K562 (cell line): ENCODE measurements around the gene CTTNBP2NL. TPM values are rescaled to one million over a fixed set of nuclear protein-coding genes. Genes with fewer than 3 reads are reported as not detected.
"Not testable (repeated sequence)": the region's sequence is repeated elsewhere in the genome, so short reads cannot be mapped to it uniquely, and the experiment has no call there.

Experiments
- ATAC-seq: fragments of 200-7000 bp; cut with Tn5 transposase; 3 replicates; pipeline ENCODE4 v1.9.1; 2020; ENCODE audit warnings: moderate library complexity
- BruUV-seq: library from RNA; stranded (reverse); fragments of 400-500 nt; replicated peaks from 2 replicates; lab custom pipeline; 2021; lab: Mats Ljungman, UMichigan
- CTCF ChIA-PET: fragments of 300-600 bp; formaldehyde crosslinking; extraction: SDS; loops from one replicate; lab custom pipeline; 2021; ENCODE audit warnings: low intra/inter-chr PET ratio; lab: Yijun Ruan, JAX
- POLR2A ChIA-PET: fragments of 300-600, 350-650 bp; sonication (Branson Sonifier 250); formaldehyde crosslinking; extraction: SDS; loops from one replicate; lab custom pipeline; 2021; ENCODE audit warnings: antibody characterized with exemption, inconsistent platforms; lab: Yijun Ruan, JAX
- DNase-seq, 4 experiments: peaks; one replicate each; pipeline versions ENCODE4 v3.0.0 to v3.0.0-alpha.2; 2011 to 2018; ENCODE audit warnings: low spot score in 3 of 4, mixed read lengths in 3 of 4; ENCODE audit errors: extremely low read depth in 1 of 4
- FAIRE-seq: peaks from 2 replicates; lab custom pipeline; 2011; peaks lifted over from hg19 to GRCh38; lab: Jason Lieb, UNC
- H2AFZ ChIP-seq: 2 replicates; pipeline ENCODE4 v1.6.0; 2011; ENCODE audit warnings: low read depth, low read length, control low read depth, inconsistent platforms
- H3K27ac ChIP-seq: fragments of 200-600 bp; 3 replicates; pipeline ENCODE4 v1.8.0; 2011; ENCODE audit warnings: low read depth, mild to moderate bottlenecking, control low read depth, inconsistent platforms, low read length, moderate library complexity, mixed read lengths; ENCODE audit errors: extremely low read depth
- H3K27me3 ChIP-seq, 2 experiments: fragments of 300-600 bp in 1 of 2; 2 replicates in 1 of 2; 3 replicates in 1 of 2; pipeline versions ENCODE4 v1.6.0 to v1.8.0; 2011; ENCODE audit warnings: inconsistent platforms in 2 of 2, low read length in 2 of 2, mild to moderate bottlenecking in 1 of 2, mixed read lengths in 1 of 2, moderate library complexity in 1 of 2; ENCODE audit not compliant: control insufficient read depth in 2 of 2, insufficient read depth in 2 of 2
- H3K36me3 ChIP-seq: fragments of 300-600 bp; 3 replicates; pipeline ENCODE4 v1.8.0; 2011; ENCODE audit warnings: mild to moderate bottlenecking, low read length, inconsistent platforms; ENCODE audit not compliant: control insufficient read depth, insufficient read depth
- H3K4me1 ChIP-seq, 2 experiments: fragments of 200-600 bp in 1 of 2; replicated peaks in 1 of 2; 2 replicates in 1 of 2; 3 replicates in 1 of 2; pipeline versions ENCODE4 v1.5.1 to v1.8.0; 2011; ENCODE audit warnings: inconsistent platforms in 2 of 2, low read length in 2 of 2, mild to moderate bottlenecking in 1 of 2, mixed read lengths in 1 of 2, moderate library complexity in 1 of 2; ENCODE audit not compliant: control insufficient read depth in 2 of 2, insufficient read depth in 2 of 2
- H3K4me2 ChIP-seq: 2 replicates; pipeline ENCODE4 v1.6.1; 2011; ENCODE audit warnings: low read length, control low read depth, inconsistent platforms, mixed read lengths; ENCODE audit not compliant: insufficient read depth
- H3K4me3 ChIP-seq: fragments of 200-600 bp; sonication (generic), shearing (Covaris generic); 2 replicates; pipeline ENCODE4 v1.5.1; 2016; ENCODE audit warnings: control low read depth, inconsistent platforms
- H3K79me2 ChIP-seq: fragments of 200-600 bp; 3 replicates; pipeline ENCODE4 v1.8.0; 2011; ENCODE audit warnings: low read length, inconsistent platforms; ENCODE audit not compliant: control insufficient read depth, insufficient read depth
- H3K9ac ChIP-seq, 2 experiments: 2 replicates each; pipeline versions ENCODE4 v1.6.0 to v1.6.1; 2011; ENCODE audit warnings: low read depth in 2 of 2, low read length in 2 of 2, control low read depth in 1 of 2, inconsistent platforms in 1 of 2, mild to moderate bottlenecking in 1 of 2, mixed read lengths in 1 of 2; ENCODE audit not compliant: insufficient read depth in 1 of 2
- H3K9me1 ChIP-seq: one replicate; pipeline ENCODE4 v1.6.0; 2011; ENCODE audit warnings: inconsistent platforms, mild to moderate bottlenecking, low read length, moderate library complexity; ENCODE audit not compliant: control insufficient read depth, insufficient read depth
- H3K9me3 ChIP-seq: replicated peaks from 2 replicates; pipeline ENCODE4 v1.5.1; 2011; ENCODE audit warnings: low read depth, low read length, inconsistent platforms; ENCODE audit not compliant: control insufficient read depth, insufficient read depth
- H4K20me1 ChIP-seq: replicated peaks from 2 replicates; pipeline ENCODE4 v1.6.1; 2011; ENCODE audit warnings: low read length, inconsistent platforms, mixed read lengths; ENCODE audit not compliant: control insufficient read depth, insufficient read depth
- ARID1B ChIP-seq: fragments of 450-650 bp; IDR thresholded peaks from 2 replicates; pipeline ENCODE4 v1.6.1; 2016; ENCODE audit warnings: antibody characterized with exemption, mild to moderate bottlenecking, inconsistent platforms
- CREM ChIP-seq: IDR thresholded peaks from 2 replicates; pipeline ENCODE4 v1.6.1; 2014; ENCODE audit warnings: antibody characterized with exemption, low read depth
- DPF2 ChIP-seq: fragments of 450-650 bp; IDR thresholded peaks from 2 replicates; pipeline ENCODE4 v1.6.1; 2016
- HNRNPLL ChIP-seq: fragments of 200-400 bp; formaldehyde crosslinking; IDR thresholded peaks from 2 replicates; pipeline ENCODE4 v1.6.1; 2017; ENCODE audit warnings: low read length, low read depth, mild to moderate bottlenecking; ENCODE audit not compliant: poor library complexity, severe bottlenecking
- MTA3 ChIP-seq: fragments of 450-650 bp; formaldehyde crosslinking; IDR thresholded peaks from 2 replicates; pipeline ENCODE4 v1.6.1; 2017; ENCODE audit warnings: mild to moderate bottlenecking, borderline replicate concordance
- ZNF175 ChIP-seq: fragments of 200-800 bp; sonication (Bioruptor generic); IDR thresholded peaks from 2 replicates; pipeline ENCODE4 v1.6.1; 2016; ENCODE audit warnings: low read depth, mild to moderate bottlenecking, missing genetic modification characterization, missing compliant biosample characterization
- ZNF263 ChIP-seq: sonication (generic); formaldehyde crosslinking; IDR thresholded peaks from 2 replicates; pipeline ENCODE4 v1.8.0; 2022; ENCODE audit warnings: mild to moderate bottlenecking, missing genetic modification reagents, borderline replicate concordance
- WGBS: fragments of 100-300 bp; shearing (Covaris generic); methylation state at CpG from one replicate; pipeline ENCODE4 v1.1.6; 2016; ENCODE audit warnings: low coverage, mixed read lengths; ENCODE audit not compliant: insufficient coverage; ENCODE audit errors: missing lambda C conversion rate; 5-methylcytosine and 5-hydroxymethylcytosine counted together
- in situ Hi-C: fragments of 300-500 bp; cut with MboI; formaldehyde crosslinking; loops from 4 replicates; pipeline ENCODE4 v1.15.0; 2018; ENCODE audit warnings: inconsistent platforms, mixed read lengths
- intact Hi-C: fragments of 100-400 bp; cut with micrococcal nuclease; formaldehyde crosslinking; loops from 2 replicates; pipeline ENCODE4 v1.14.2; 2022
- polyA plus RNA-seq, 8 experiments: library from polyadenylated mRNA; depleted of rRNA in 4 of 8; stranded (reverse) in 5 of 8; unstranded in 3 of 8; fragments of >200 nt; fragmentation: Nextera tagmentation in 2 of 8; fragmentation: Illumina TruSeq in 1 of 8; extraction: Ambion mirVana in 2 of 8; extraction: Trizol in 1 of 8; gene quantifications; 2 replicates each; pipeline versions ENCODE4 v1.2.1 to v1.2.3, GENCODE V29; 2011 to 2014; ENCODE audit warnings: inconsistent platforms in 1 of 8, missing spikeins in 1 of 8
- total RNA-seq, 7 experiments: library from RNA; depleted of rRNA in 6 of 7; stranded (reverse); fragments of >200 nt in 6 of 7; fragmentation: Illumina TruSeq in 2 of 7; extraction: Trizol in 2 of 7; gene quantifications; 2 replicates each; pipeline versions ENCODE4 v1.2.1 to v1.2.3, GENCODE V29; 2011 to 2021; ENCODE audit warnings: low replicate concordance in 1 of 7
- TF ChIP-seq, protein P1 (sequence below): sonication (generic); formaldehyde crosslinking; IDR thresholded peaks from 2 replicates; pipeline ENCODE4 v1.8.0; 2023; ENCODE audit warnings: mild to moderate bottlenecking, missing genetic modification reagents
- TF ChIP-seq, protein P2 (sequence below): fragments of 200-800 bp; sonication (Bioruptor generic); IDR thresholded peaks from 2 replicates; pipeline ENCODE4 v1.6.1; 2017; ENCODE audit warnings: missing genetic modification characterization, missing compliant biosample characterization

The CTTNBP2NL gene
- total and polyA plus RNA-seq, 9 of the 15 experiments (the other 6 are each of a cell fraction or from before 2014, with no cell fraction given), result 0.27 to 1.4 (median 0.62) TPM

DNA sequence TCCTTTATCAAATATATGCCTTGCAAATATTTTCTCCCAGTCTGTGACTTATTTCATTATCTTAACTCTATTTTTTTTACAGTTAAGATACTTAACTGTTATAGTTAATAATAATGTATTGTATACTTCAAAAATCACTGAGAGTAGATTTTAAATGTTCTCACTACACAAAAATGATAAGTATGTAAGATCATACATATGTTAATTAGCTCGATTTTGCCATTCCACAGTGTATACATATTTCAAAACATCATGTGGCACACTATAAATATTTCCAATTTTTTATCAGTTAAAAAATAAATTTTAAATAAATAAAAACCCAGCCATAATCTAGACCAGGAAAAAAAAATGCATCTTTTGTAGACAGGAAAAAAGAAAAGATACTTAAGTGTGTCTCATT lies 27.2 kb downstream of the CTTNBP2NL start:
- ChIA-PET POLR2A (no interaction called here), CTCF (no interaction called here)
- Histone ChIP-seq H4K20me1 (no peaks in the 10 kb centered on the region), H3K4me3 (no peak overlapping the region), H3K4me2 (no peak overlapping the region), H2AFZ (no peak overlapping the region), H3K27ac (no peak overlapping the region), H3K9me1 (no peaks in the 10 kb centered on the region), H3K79me2 (no peaks in the 10 kb centered on the region), H3K4me1 (no peaks in the 10 kb centered on the region), H3K27me3 (peaks cover 0 to 3% of the 10 kb centered on the region in 2 experiments; a peak in 1 of 5 replicates), H3K9me3 (no peaks in the 10 kb centered on the region), H3K9ac (no peak overlapping the region), H3K36me3 (no peaks in the 10 kb centered on the region)
- no peak for TF ChIP-seq DPF2
- TF ChIP-seq, protein P1, sequence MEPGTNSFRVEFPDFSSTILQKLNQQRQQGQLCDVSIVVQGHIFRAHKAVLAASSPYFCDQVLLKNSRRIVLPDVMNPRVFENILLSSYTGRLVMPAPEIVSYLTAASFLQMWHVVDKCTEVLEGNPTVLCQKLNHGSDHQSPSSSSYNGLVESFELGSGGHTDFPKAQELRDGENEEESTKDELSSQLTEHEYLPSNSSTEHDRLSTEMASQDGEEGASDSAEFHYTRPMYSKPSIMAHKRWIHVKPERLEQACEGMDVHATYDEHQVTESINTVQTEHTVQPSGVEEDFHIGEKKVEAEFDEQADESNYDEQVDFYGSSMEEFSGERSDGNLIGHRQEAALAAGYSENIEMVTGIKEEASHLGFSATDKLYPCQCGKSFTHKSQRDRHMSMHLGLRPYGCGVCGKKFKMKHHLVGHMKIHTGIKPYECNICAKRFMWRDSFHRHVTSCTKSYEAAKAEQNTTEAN (CRISPR knock-in tag), result no peak
- no peak for TF ChIP-seq HNRNPLL
- no peak for TF ChIP-seq MTA3
- TF ChIP-seq, protein P2, sequence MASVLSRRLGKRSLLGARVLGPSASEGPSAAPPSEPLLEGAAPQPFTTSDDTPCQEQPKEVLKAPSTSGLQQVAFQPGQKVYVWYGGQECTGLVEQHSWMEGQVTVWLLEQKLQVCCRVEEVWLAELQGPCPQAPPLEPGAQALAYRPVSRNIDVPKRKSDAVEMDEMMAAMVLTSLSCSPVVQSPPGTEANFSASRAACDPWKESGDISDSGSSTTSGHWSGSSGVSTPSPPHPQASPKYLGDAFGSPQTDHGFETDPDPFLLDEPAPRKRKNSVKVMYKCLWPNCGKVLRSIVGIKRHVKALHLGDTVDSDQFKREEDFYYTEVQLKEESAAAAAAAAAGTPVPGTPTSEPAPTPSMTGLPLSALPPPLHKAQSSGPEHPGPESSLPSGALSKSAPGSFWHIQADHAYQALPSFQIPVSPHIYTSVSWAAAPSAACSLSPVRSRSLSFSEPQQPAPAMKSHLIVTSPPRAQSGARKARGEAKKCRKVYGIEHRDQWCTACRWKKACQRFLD, result no peak
- TF ChIP-seq ZNF263 (CRISPR knock-in tag), result no peak
- no peak for TF ChIP-seq CREM
- no peak for TF ChIP-seq ARID1B
- TF ChIP-seq ZNF175 (CRISPR knock-in tag), result no peak
- no peak for FAIRE-seq
- no TSS peak for BruUV-seq
- WGBS, result 0% methylated on average over 1 of the region's 1 CpG
- in situ Hi-C loops (no loop called here), intact Hi-C loops (no loop called here)
- no peak for ATAC-seq
- DNase-seq, result no peak

DNA sequence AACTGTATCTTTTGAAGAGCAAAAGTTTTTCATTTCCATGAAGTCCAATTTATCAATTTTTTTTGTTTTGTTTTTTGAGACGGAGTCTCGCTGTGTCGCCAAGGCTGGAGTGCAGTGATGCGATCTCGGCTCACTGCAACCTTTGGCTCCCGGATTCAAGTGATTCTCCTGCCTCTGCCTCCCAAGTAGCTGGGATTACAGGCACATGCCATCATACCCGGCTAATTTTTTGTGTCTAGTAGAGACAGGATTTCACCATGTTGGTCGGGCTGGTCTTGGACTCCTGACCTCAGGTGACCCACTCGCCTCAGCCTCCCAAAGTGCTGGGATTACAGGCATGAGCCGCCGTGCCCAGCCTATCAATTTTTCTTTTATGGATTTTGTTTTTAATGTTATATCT lies 27.7 kb downstream of the CTTNBP2NL start:
- H3K9me3 ChIP-seq, H3K4me2 ChIP-seq, H3K27me3 ChIP-seq, FAIRE-seq, POLR2A ChIA-PET, H3K4me3 ChIP-seq, H3K9me1 ChIP-seq, H3K27ac ChIP-seq, H3K36me3 ChIP-seq, ATAC-seq, BruUV-seq, CTCF ChIA-PET, H3K79me2 ChIP-seq, H3K4me1 ChIP-seq, H4K20me1 ChIP-seq, in situ Hi-C loops, H3K9ac ChIP-seq, H2AFZ ChIP-seq, DNase-seq, intact Hi-C loops: not testable (repeated sequence)
- WGBS, result 20% methylated on average over 11 of the region's 11 CpGs
